Measurements from ENCODE around the gene GJC3.
"Not testable (repeated sequence)": the region's sequence is repeated elsewhere in the genome, so short reads cannot be mapped to it uniquely, and the experiment has no call there.

GJC3 gene

GRCh38 chr7:99949645-99950228 is 20.3 kb upstream of the GJC3 start:
- Mint-ChIP-seq H3K36me3 (peaks cover 0 to 6% of the 10 kb centered on the region in 2 donors), H3K4me3 (no peak overlapping the region), H3K27ac (no peak overlapping the region), H3K9me3 (peaks cover 6 to 10% of the 10 kb centered on the region in 2 donors), H3K27me3 (peaks cover 45 to 47% of the 10 kb centered on the region in 2 donors), H3K4me1 (no peaks in the 10 kb centered on the region)
- ATAC-seq (replicated peaks) (no peak), DNase-seq (no peak)

- H3K9me3 Mint-ChIP-seq = peaks cover 6 to 10% of the 10 kb centered on the region in 2 donors
- ATAC-seq (replicated peaks) (no peak), DNase-seq (no peak)
- no peak overlapping the region for H3K4me3 Mint-ChIP-seq
- no peak overlapping the region for H3K27ac Mint-ChIP-seq
- H3K27me3 Mint-ChIP-seq = peaks cover 39 to 42% of the 10 kb centered on the region in 2 donors
- H3K4me1 Mint-ChIP-seq = peaks cover 6 to 8% of the 10 kb centered on the region in 2 donors
- H3K36me3 Mint-ChIP-seq = peaks cover 0 to 4% of the 10 kb centered on the region in 2 donors
Observed at GRCh38 chr7:99947608-99948007, 18.2 kb upstream of the GJC3 start.

- ATAC-seq (replicated peaks) (no peak), DNase-seq (no peak)
- peaks cover 2% of the 10 kb centered on the region in 2 donors for H3K9me3 Mint-ChIP-seq
- peaks cover 0 to under 1% of the 10 kb centered on the region in 2 donors for H3K36me3 Mint-ChIP-seq
- peaks cover 6 to 8% of the 10 kb centered on the region in 2 donors for H3K4me1 Mint-ChIP-seq
- H3K4me3 Mint-ChIP-seq = no peak overlapping the region
- no peak overlapping the region for H3K27ac Mint-ChIP-seq
- H3K27me3 Mint-ChIP-seq = peaks cover 45% of the 10 kb centered on the region in 2 donors
Observed at GRCh38 chr7:99944497-99945070, 15.2 kb upstream of the GJC3 start.

GRCh38 chr7:99943641-99944496 is 14.4 kb upstream of the GJC3 start:
- H3K4me1 Mint-ChIP-seq = peaks cover 6 to 8% of the 10 kb centered on the region in 2 donors

GRCh38 chr7:99938296-99938695 is 8.9 kb upstream of the GJC3 start:
- peaks cover 53 to 65% of the 10 kb centered on the region in 2 donors for H3K27me3 Mint-ChIP-seq
- peaks cover 12 to 14% of the 10 kb centered on the region in 2 donors for H3K9me3 Mint-ChIP-seq

More at GRCh38 chr7:99943641-99944496, 14.4 kb upstream of the GJC3 start:
- H3K4me3 Mint-ChIP-seq = peak overlapping the region; percentile 22 to 55
- DNase-seq = no peak
- H3K9me3 Mint-ChIP-seq = peaks cover 5 to 6% of the 10 kb centered on the region in 2 donors
- H3K36me3 Mint-ChIP-seq = peaks cover 0 to 3% of the 10 kb centered on the region in 2 donors
- H3K27me3 Mint-ChIP-seq = peaks cover 45 to 46% of the 10 kb centered on the region in 2 donors
- no peak overlapping the region for H3K27ac Mint-ChIP-seq
- ATAC-seq (replicated peaks) = no peak

GRCh38 chr7:99935009-99935408 is 5.6 kb upstream of the GJC3 start:
- not testable (repeated sequence) for H3K27ac Mint-ChIP-seq; ATAC-seq (replicated peaks)
- H3K27me3 Mint-ChIP-seq = peaks cover 67 to 72% of the 10 kb centered on the region in 2 donors

More at GRCh38 chr7:99938296-99938695, 8.9 kb upstream of the GJC3 start:
- DNase-seq (no peak), ATAC-seq (replicated peaks) (no peak)
- H3K36me3 Mint-ChIP-seq = peaks cover 0 to 3% of the 10 kb centered on the region in 2 donors
- no peak overlapping the region for H3K27ac Mint-ChIP-seq
- no peak overlapping the region for H3K4me3 Mint-ChIP-seq
- no peaks in the 10 kb centered on the region for H3K4me1 Mint-ChIP-seq

GRCh38 chr7:99930376-99930775 is 956 bp upstream of the GJC3 start:
- DNase-seq = no peak
- Mint-ChIP-seq H3K9me3 (no peaks in the 10 kb centered on the region), H3K27ac (no peak overlapping the region), H3K27me3 (peaks cover 81 to 85% of the 10 kb centered on the region in 2 donors), H3K4me3 (no peak overlapping the region), H3K4me1 (peaks cover 8 to 9% of the 10 kb centered on the region in 2 donors), H3K36me3 (no peaks in the 10 kb centered on the region)
- no peak for ATAC-seq (replicated peaks)

More at GRCh38 chr7:99935009-99935408, 5.6 kb upstream of the GJC3 start:
- not testable (repeated sequence) for DNase-seq, H3K36me3 Mint-ChIP-seq, H3K4me3 Mint-ChIP-seq, H3K4me1 Mint-ChIP-seq
- H3K9me3 Mint-ChIP-seq = peaks cover 12 to 14% of the 10 kb centered on the region in 2 donors

GRCh38 chr7:99929730-99930053 is 272 bp upstream of the GJC3 start:
- Mint-ChIP-seq H3K4me3 (peak overlapping the region in 1 of 2 donors; percentile 66), H3K27ac (no peak overlapping the region), H3K27me3 (peaks cover 74 to 78% of the 10 kb centered on the region in 2 donors)

GRCh38 chr7:99928188-99928587 is 1.2 kb downstream of the GJC3 start:
- peaks cover 8 to 9% of the 10 kb centered on the region in 2 donors for H3K4me1 Mint-ChIP-seq
- no peak overlapping the region for H3K4me3 Mint-ChIP-seq
- DNase-seq = no peak
- no peak overlapping the region for H3K27ac Mint-ChIP-seq
- no peaks in the 10 kb centered on the region for H3K36me3 Mint-ChIP-seq
- no peak for ATAC-seq (replicated peaks)
- peaks cover 59 to 63% of the 10 kb centered on the region in 2 donors for H3K27me3 Mint-ChIP-seq
- H3K9me3 Mint-ChIP-seq = no peaks in the 10 kb centered on the region

More at GRCh38 chr7:99929730-99930053, 272 bp upstream of the GJC3 start:
- Mint-ChIP-seq H3K9me3 (no peaks in the 10 kb centered on the region), H3K4me1 (peaks cover 8 to 9% of the 10 kb centered on the region in 2 donors), H3K36me3 (no peaks in the 10 kb centered on the region)
- ATAC-seq (replicated peaks) (peak in 1 of 2 donors; percentile 12), DNase-seq (no peak)

- DNase-seq (no peak), ATAC-seq (replicated peaks) (no peak)
- Mint-ChIP-seq H3K9me3 (no peaks in the 10 kb centered on the region), H3K27me3 (peaks cover 57 to 58% of the 10 kb centered on the region in 2 donors), H3K4me3 (no peak overlapping the region), H3K4me1 (peaks cover 8 to 9% of the 10 kb centered on the region in 2 donors), H3K36me3 (peaks cover 2 to 4% of the 10 kb centered on the region in 2 donors), H3K27ac (no peak overlapping the region)
Observed at GRCh38 chr7:99927536-99927935, 1.9 kb downstream of the GJC3 start.

GRCh38 chr7:99926321-99926720 is 3.1 kb downstream of the GJC3 start:
- Mint-ChIP-seq H3K36me3 (peaks cover 12 to 14% of the 10 kb centered on the region in 2 donors), H3K4me1 (peaks cover 8 to 9% of the 10 kb centered on the region in 2 donors), H3K9me3 (no peaks in the 10 kb centered on the region), H3K27me3 (peaks cover 49% of the 10 kb centered on the region in 2 donors), H3K4me3 (no peak overlapping the region), H3K27ac (no peak overlapping the region)
- no peak for DNase-seq
- ATAC-seq (replicated peaks) = no peak

GRCh38 chr7:99923200-99923599 is 6.2 kb downstream of the GJC3 start:
- peaks cover 23% of the 10 kb centered on the region in 2 donors for H3K27me3 Mint-ChIP-seq
- H3K36me3 Mint-ChIP-seq = peaks cover 23 to 27% of the 10 kb centered on the region in 2 donors
- peaks cover 6 to 9% of the 10 kb centered on the region in 2 donors for H3K4me1 Mint-ChIP-seq
- H3K4me3 Mint-ChIP-seq = no peak overlapping the region
- no peak overlapping the region for H3K27ac Mint-ChIP-seq
- no peak for DNase-seq
- no peaks in the 10 kb centered on the region for H3K9me3 Mint-ChIP-seq
- ATAC-seq (replicated peaks) = no peak

GRCh38 chr7:99920149-99920548 is 9.3 kb downstream of the GJC3 start:
- no peaks in the 10 kb centered on the region for H3K9me3 Mint-ChIP-seq
- H3K27ac Mint-ChIP-seq = peak overlapping the region; percentile 98
- peaks cover 36 to 42% of the 10 kb centered on the region in 2 donors for H3K36me3 Mint-ChIP-seq
- peak overlapping the region; percentile 96 for H3K4me3 Mint-ChIP-seq
- peaks cover 25 to 34% of the 10 kb centered on the region in 2 donors for H3K4me1 Mint-ChIP-seq
- no peak for DNase-seq
- no peaks in the 10 kb centered on the region for H3K27me3 Mint-ChIP-seq
- ATAC-seq (replicated peaks) = no peak

- DNase-seq = no peak
- Mint-ChIP-seq H3K27ac (peak overlapping the region; percentile 98), H3K4me3 (peak overlapping the region; percentile 96), H3K9me3 (no peaks in the 10 kb centered on the region), H3K4me1 (peaks cover 26 to 38% of the 10 kb centered on the region in 2 donors), H3K27me3 (no peaks in the 10 kb centered on the region), H3K36me3 (peaks cover 36 to 45% of the 10 kb centered on the region in 2 donors)
- ATAC-seq (replicated peaks) = no peak
Observed at GRCh38 chr7:99919814-99920112, 9.7 kb downstream of the GJC3 start.

Measured in stimulated activated naive B cell treated with anti-CD40 and anti-IgM and Interleukin-4, amounts not matched to agents 10 μg/mL and 1 μg/mL and 100 μg/mL, for 72 hours (primary cell).